Adrenal gland (tissue), 12 donors: ENCODE measurements around the gene ZDHHC19. TPM values are rescaled to one million over a fixed set of nuclear protein-coding genes. Genes with fewer than 3 reads are reported as not detected.
"Not testable (repeated sequence)": the region's sequence is repeated elsewhere in the genome, so short reads cannot be mapped to it uniquely, and the experiment has no call there.

Experiments used
- DNase-seq, 7 donors: peaks; one replicate each; pipeline ENCODE4 v3.0.0-alpha.2; 2019 to 2020
- H3K27ac ChIP-seq, 5 donors: fragments of 200-600 bp; sonication (generic) in 4 of 5; 1 replicate in 3 of 5; 2 replicates in 2 of 5; pipeline versions ENCODE4 v1.5.1 to v1.8.0; 2016 to 2020; ENCODE audit warnings: mild to moderate bottlenecking in 1 of 5
- H3K27me3 ChIP-seq: fragments of 200-600 bp; 2 replicates; pipeline ENCODE4 v1.8.0; 2021
- H3K36me3 ChIP-seq, 2 donors: fragments of 200-600 bp; replicated peaks in 1 of 2; 1 replicate in 1 of 2; 2 replicates in 1 of 2; pipeline versions ENCODE4 v1.5.1 to v1.8.0; 2018 to 2022
- H3K4me1 ChIP-seq, 2 donors: fragments of 200-600 bp; replicated peaks in 1 of 2; 1 replicate in 1 of 2; 2 replicates in 1 of 2; pipeline versions ENCODE4 v1.5.1 to v1.8.0; 2018 to 2021
- H3K4me3 ChIP-seq, 4 donors: fragments of 200-600 bp; sonication (generic) in 3 of 4; one replicate each; pipeline ENCODE4 v1.5.1; 2016 to 2018
- H3K9me3 ChIP-seq, 3 donors: fragments of 200-600 bp; sonication (generic) in 1 of 3; replicated peaks in 1 of 3; 1 replicate in 2 of 3; 2 replicates in 1 of 3; pipeline versions ENCODE4 v1.5.1 to v1.8.0; 2016 to 2021
- CTCF ChIP-seq, 6 experiments: fragments of 450-650 bp in 4 of 6; fragments of 200-600 bp in 2 of 6; sonication (generic) in 1 of 6; IDR thresholded peaks; 1 replicate in 5 of 6; 2 replicates in 1 of 6; pipeline versions ENCODE4 v1.5.1 to v1.8.0; 2016 to 2021; ENCODE audit warnings: antibody characterized with exemption in 6 of 6, mild to moderate bottlenecking in 2 of 6, moderate library complexity in 1 of 6
- POLR2A ChIP-seq, 2 donors: fragments of 450-650 bp; IDR thresholded peaks; one replicate each; pipeline ENCODE4 v1.6.1; 2017; ENCODE audit warnings: antibody characterized with exemption in 2 of 2, mild to moderate bottlenecking in 2 of 2, moderate library complexity in 1 of 2
- WGBS, 4 donors: extraction: QIAGEN DNeasy Blood & Tissue Kit in 2 of 4; methylation state at CpG; one replicate each; pipeline versions ENCODE4 v1.1.5 to v1.1.7; 2013 to 2017; 5-methylcytosine and 5-hydroxymethylcytosine counted together
- intact Hi-C, 2 donors: fragments of 100-400 bp; cut with DNase I; formaldehyde crosslinking; loops; one replicate each; pipeline versions ENCODE4 v1.14.1 to v1.15.0; 2022 to 2023
- polyA plus RNA-seq, 3 donors: library from polyadenylated mRNA; stranded (reverse); fragments of 200-250 nt in 2 of 3; fragments of 350-450 nt in 1 of 3; fragmentation: Illumina TruSeq in 1 of 3; extraction: RNeasy Lipid Tissue Mini Kit (QIAGEN cat#74804) in 1 of 3; gene quantifications; one replicate each; pipeline ENCODE4 v1.2.3, GENCODE V29; 2013 to 2014
- total RNA-seq, 9 donors: library from RNA; depleted of rRNA in 4 of 9; stranded (reverse); fragments of >200 nt in 4 of 9; fragments of 120-200 nt in 1 of 9; fragmentation: NEBNext Ultra II Directional in 1 of 9; extraction: Animal tissue kit (Norgen Biotek cat#: 25700) in 1 of 9; gene quantifications; one replicate each; pipeline versions ENCODE4 v1.1.0 to v1.2.4, GENCODE V29; 2013 to 2023
- donor health status: healthy with polysubstance abuse.
- donor health status: Bipolar disorder and iron deficiency.
- donor health status: DM: yes; HTN: yes; CAD: no.
- donor health status: DM: no; HTN: no; CAD: no.
- donor health status: DM: no; HTN: no; CAD: no.
- donor health status: DM: yes; HTN: yes; CAD: no.

Gene ZDHHC19
- total and polyA plus RNA-seq, 12 donors: 3.0 to 59.2 (median 7.4) TPM; not detected in 1

GRCh38 chr3:196254376-196255283, 43.4 kb upstream of the ZDHHC19 start:
- no peaks in the 10 kb centered on the region for H3K27me3 ChIP-seq
- no peak overlapping the region for H3K27ac ChIP-seq
- peaks cover 0 to 21% of the 10 kb centered on the region in 2 donors for H3K36me3 ChIP-seq
- no peaks in the 10 kb centered on the region for H3K4me1 ChIP-seq
- no peak for DNase-seq
- H3K4me3 ChIP-seq: no peak overlapping the region
- intact Hi-C loops: loop anchor here in 1 of 2 donors (10.0 kb wide), 1 partner anchor 430 kb away; no protein-coding TSS in a partner anchor
- TF ChIP-seq CTCF (IDR thresholded peaks at IDR 0.05): no peak
- no peak for TF ChIP-seq POLR2A (IDR thresholded peaks at IDR 0.05)
- no peaks in the 10 kb centered on the region for H3K9me3 ChIP-seq
- WGBS, 4 donors: 75 to 87% (median 82%) methylated on average over 5 of the region's 5 CpGs

GRCh38 chr3:196251918-196252317, 40.7 kb upstream of the ZDHHC19 start:
- Histone ChIP-seq H3K4me1 (no peaks in the 10 kb centered on the region), H3K27me3 (no peaks in the 10 kb centered on the region), H3K36me3 (peaks cover 0 to 26% of the 10 kb centered on the region in 2 donors), H3K4me3 (no peak overlapping the region), H3K9me3 (no peaks in the 10 kb centered on the region), H3K27ac (no peak overlapping the region)
- intact Hi-C loops: loop anchor here in 1 of 2 donors (10.0 kb wide), 1 partner anchor 433 kb away; no protein-coding TSS in a partner anchor
- no peak for DNase-seq
- no peak for TF ChIP-seq POLR2A (IDR thresholded peaks at IDR 0.05)
- TF ChIP-seq CTCF (IDR thresholded peaks at IDR 0.05): no peak
- 94 to 98% (median 97%) methylated on average over 16 of the region's 16 CpGs for WGBS, 4 donors

- no peak overlapping the region for H3K4me3 ChIP-seq
- H3K27ac ChIP-seq: no peak overlapping the region
- H3K36me3 ChIP-seq: peaks cover 0 to 41% of the 10 kb centered on the region in 2 donors
- 79 to 92% (median 89%) methylated on average over 13 of the region's 13 CpGs for WGBS, 4 donors
- no peak for TF ChIP-seq POLR2A (IDR thresholded peaks at IDR 0.05)
- TF ChIP-seq CTCF (IDR thresholded peaks at IDR 0.05): no peak
- intact Hi-C loops: no loop called here
- no peaks in the 10 kb centered on the region for H3K4me1 ChIP-seq
- DNase-seq: no peak
- H3K27me3 ChIP-seq: no peaks in the 10 kb centered on the region
- no peaks in the 10 kb centered on the region for H3K9me3 ChIP-seq
These were observed 35.6 kb upstream of the ZDHHC19 start for GRCh38 chr3:196246612-196247308.

- H3K27me3 ChIP-seq, H3K9me3 ChIP-seq, H3K4me3 ChIP-seq, DNase-seq, H3K27ac ChIP-seq, intact Hi-C loops: not testable (repeated sequence)
- WGBS, 4 donors: 95 to 99% (median 98%) methylated on average over 21 to 34 of the region's 34 CpGs; no CpG with 5 or more reads in 1 of the 4 donors
- H3K36me3 ChIP-seq: peaks cover 0 to 64% of the 10 kb centered on the region in 2 donors
- peaks cover 7 to 17% of the 10 kb centered on the region in 2 donors for H3K4me1 ChIP-seq
These were observed 33.0 kb upstream of the ZDHHC19 start for GRCh38 chr3:196244166-196244565.
